Activated CD4-positive, alpha-beta T cell treated with anti-CD3 and anti-CD28 coated beads, Interleukin-2, amount 10 ng/mL, durations not matched to agents 7 days and 5 days (primary cell): ENCODE results near the gene MLXIPL. TPM values are rescaled to one million over a fixed set of nuclear protein-coding genes. Genes with fewer than 3 reads are reported as not detected.

Experiments used
- CTCF ChIA-PET: fragments of 350-600 bp; sonication (Branson Sonifier 250); formaldehyde crosslinking; loops from one replicate; lab custom pipeline; 2021; ENCODE audit warnings: antibody characterized with exemption; lab: Charles Lee
- POLR2A ChIA-PET: fragments of 350-600 bp; sonication (Branson Sonifier 250); formaldehyde crosslinking; loops from one replicate; lab custom pipeline; 2021; ENCODE audit warnings: antibody characterized with exemption; lab: Charles Lee
- DNase-seq: peaks from one replicate; pipeline ENCODE4 v3.0.0-alpha.2; 2020
- H3K27ac Mint-ChIP-seq: one replicate; pipeline ENCODE4 v1.8.0; 2021; ENCODE audit warnings: mild to moderate bottlenecking, moderate library complexity, mixed read lengths
- H3K27me3 Mint-ChIP-seq: one replicate; pipeline ENCODE4 v1.8.0; 2021; ENCODE audit warnings: mixed read lengths
- H3K36me3 Mint-ChIP-seq: one replicate; pipeline ENCODE4 v1.8.0; 2021; ENCODE audit warnings: low read depth, mixed read lengths
- H3K4me1 Mint-ChIP-seq: one replicate; pipeline ENCODE4 v1.8.0; 2021; ENCODE audit warnings: mixed read lengths
- H3K4me3 Mint-ChIP-seq: one replicate; pipeline ENCODE4 v1.8.0; 2021; ENCODE audit warnings: mild to moderate bottlenecking, moderate library complexity, mixed read lengths
- H3K9me3 Mint-ChIP-seq: one replicate; pipeline ENCODE4 v1.8.0; 2021; ENCODE audit warnings: mixed read lengths
- total RNA-seq, 2 experiments: library from RNA; stranded (reverse); gene quantifications; one replicate each; pipeline ENCODE4 v1.2.3, GENCODE V29; 2021

The MLXIPL gene
- total RNA-seq, 2 experiments from 2014 or later: not detected

DNA sequence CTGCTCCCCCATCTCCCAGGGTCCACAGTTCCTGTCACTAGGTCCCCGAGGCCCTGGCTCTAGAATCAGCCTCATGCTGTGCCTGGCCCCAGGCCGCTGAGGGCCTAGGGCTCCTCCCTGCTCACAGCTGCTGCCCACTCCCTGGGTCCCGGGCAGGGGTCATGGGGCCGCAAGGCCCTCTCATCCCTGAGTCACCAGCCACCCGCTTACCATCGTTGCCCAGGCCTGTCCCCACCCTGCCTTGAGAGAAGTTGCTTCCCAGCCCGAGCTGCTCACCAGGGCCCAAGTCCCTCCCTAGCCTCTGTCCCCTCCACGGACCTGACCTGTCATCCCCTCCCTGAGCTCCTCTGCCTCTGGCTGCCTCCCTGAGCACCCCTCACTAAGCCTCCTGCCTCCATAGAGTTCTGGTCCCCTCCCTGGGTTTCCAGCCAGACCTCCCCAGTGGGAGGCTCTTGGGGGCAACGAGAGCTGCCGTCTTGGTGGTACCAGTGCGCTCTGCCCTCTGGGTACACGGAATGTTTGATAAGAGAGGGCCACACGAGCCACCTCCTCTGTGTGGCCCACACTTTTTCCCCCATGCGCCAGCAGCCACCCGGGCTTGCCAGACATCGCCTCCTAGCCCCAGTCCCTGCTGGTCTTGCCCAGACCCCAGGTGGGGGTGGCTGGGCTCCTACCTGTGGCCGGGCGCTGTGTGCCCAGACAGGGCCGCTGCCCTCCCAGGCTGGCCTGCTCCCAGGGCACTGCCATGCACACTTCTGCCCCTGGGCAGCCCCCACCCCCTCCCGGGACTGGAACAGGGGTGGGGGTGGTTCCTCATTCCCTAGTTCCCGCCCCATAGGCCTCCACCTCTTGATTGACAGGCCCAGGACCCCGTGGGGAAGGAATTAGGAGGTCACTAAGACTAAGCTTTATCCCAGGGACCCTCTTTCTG is 21.3 kb downstream of the MLXIPL start:
- Mint-ChIP-seq H3K4me1 (peaks cover 2% of the 10 kb centered on the region), H3K4me3 (no peak overlapping the region)

DNA sequence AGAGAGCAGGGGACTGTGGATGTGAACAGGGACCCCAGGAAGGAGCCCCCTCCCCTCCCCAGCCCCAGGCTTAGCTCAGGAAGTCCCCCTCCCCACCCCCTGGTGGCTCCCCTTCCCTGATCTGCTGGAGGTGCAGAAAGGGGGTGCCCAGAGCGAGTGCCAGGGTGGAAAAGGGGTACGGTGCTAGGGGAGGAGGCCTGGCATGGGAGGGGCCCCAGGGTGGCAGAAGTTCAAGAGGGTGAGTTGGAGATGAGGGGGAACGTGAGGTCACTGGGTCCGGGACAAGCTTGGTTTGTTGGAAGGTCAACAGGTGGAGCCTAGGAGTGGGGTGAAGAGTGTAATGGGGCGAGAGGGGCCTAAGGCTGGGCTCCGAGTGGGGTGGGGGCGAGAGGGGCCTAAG is 24.4 kb downstream of the MLXIPL start:
- DNase-seq: no peak
- H3K27ac Mint-ChIP-seq: no peak overlapping the region
- no peaks in the 10 kb centered on the region for H3K9me3 Mint-ChIP-seq
- no peaks in the 10 kb centered on the region for H3K36me3 Mint-ChIP-seq
- H3K4me1 Mint-ChIP-seq: no peaks in the 10 kb centered on the region
- peaks cover 6% of the 10 kb centered on the region for H3K27me3 Mint-ChIP-seq
- POLR2A ChIA-PET: no interaction called here
- CTCF ChIA-PET: interaction anchor here (1.1 to 1.3 kb wide), 2 partner anchors 10 to 15 kb away, joined by 3 to 6 read pairs; no protein-coding TSS in a partner anchor
- H3K4me3 Mint-ChIP-seq: no peak overlapping the region

More for the DNA sequence above, 21.3 kb downstream of the MLXIPL start:
- peak overlapping the region; percentile 5 for H3K27ac Mint-ChIP-seq
- DNase-seq: no peak
- ChIA-PET CTCF (interaction anchor here (0.6 to 1.8 kb wide), 3 partner anchors 8 to 132 kb away, joined by 3 to 7 read pairs (median 3); no protein-coding TSS in a partner anchor), POLR2A (no interaction called here)
- H3K27me3 Mint-ChIP-seq: peaks cover 9% of the 10 kb centered on the region
- H3K9me3 Mint-ChIP-seq: no peaks in the 10 kb centered on the region
- no peaks in the 10 kb centered on the region for H3K36me3 Mint-ChIP-seq

DNA sequence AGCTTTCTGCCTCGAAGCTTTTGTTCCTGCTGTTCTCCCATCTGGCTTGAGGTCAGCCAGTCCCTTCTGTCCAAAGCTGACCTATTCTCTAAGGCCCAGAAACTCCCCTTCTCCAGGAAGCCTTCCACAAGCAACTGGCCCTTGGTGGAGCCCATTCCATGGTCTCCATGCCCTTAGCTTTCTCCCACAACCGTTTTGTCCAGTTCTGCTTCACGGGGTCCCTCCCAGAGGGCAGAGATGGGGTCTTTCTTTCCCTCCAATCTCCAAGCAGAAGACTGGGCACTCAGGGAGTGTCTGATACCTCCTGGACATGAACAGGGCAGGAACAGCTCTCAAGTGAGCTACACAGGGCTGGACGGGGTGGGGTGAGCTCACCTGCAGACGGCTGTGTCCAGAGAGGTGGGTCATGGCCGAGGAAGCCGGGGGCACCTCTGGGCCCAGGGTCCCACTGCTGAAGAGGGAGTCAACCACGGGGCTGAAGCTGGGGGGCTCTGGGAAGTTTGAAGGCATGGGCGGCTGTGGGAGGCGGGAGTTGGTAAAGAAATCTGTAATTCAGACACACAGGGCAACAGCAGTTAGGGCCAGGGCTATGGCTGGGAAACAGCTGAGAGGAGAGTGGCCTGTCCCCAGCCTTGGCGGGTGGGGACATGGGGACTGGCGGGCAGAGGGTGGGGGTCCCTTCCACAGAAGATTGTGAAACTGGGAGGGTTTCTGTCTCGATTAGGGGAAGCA is 25.0 kb downstream of the MLXIPL start:
- CTCF ChIA-PET: interaction anchor here (0.8 to 1.3 kb wide), 3 partner anchors 10 to 135 kb away, joined by 3 to 6 read pairs (median 4); no protein-coding TSS in a partner anchor
- POLR2A ChIA-PET: no interaction called here
- Mint-ChIP-seq H3K4me3 (no peak overlapping the region), H3K27me3 (peaks cover 6% of the 10 kb centered on the region), H3K9me3 (no peaks in the 10 kb centered on the region), H3K36me3 (no peaks in the 10 kb centered on the region), H3K4me1 (no peaks in the 10 kb centered on the region), H3K27ac (no peak overlapping the region)
- no peak for DNase-seq

DNA sequence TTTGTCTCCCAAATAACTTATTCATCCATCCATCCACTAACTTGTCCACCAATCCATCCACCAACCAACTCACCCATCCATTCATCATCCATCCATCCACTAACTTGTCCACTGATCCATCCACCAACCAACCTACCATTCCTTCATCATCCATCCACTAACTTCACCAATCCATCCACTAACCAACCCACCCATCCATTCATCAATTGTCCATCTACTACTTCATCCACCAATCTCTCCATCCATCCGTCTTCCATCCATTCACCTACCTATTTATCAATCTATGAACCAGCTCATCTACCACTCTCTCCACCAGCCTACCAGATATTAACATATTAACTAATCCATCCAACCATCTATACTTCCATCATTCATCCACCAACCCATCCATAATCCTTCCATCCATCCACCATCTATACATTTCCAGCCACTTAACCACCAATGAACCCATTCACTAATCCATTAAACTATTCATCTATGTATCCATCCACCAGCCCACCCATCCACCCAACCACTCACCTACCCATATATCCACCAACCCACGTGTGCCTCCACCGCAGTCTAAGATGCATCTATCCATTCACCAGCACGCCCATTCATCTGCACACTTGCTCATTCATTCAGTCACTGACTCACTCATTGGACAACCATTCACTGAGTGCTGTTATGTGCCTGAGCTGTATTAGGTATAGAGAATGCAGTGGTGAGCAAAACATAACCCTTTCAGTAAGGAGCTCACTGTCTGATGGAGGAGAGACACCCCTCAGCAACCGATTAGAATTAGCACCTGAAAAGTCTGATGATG is 26.1 kb downstream of the MLXIPL start:
- no peak for DNase-seq
- no peak overlapping the region for H3K27ac Mint-ChIP-seq
- ChIA-PET POLR2A (no interaction called here), CTCF (interaction anchor here (1.3 kb wide), 1 partner anchor 9 kb away, joined by 5 read pairs; no protein-coding TSS in a partner anchor)
- no peaks in the 10 kb centered on the region for H3K9me3 Mint-ChIP-seq
- no peaks in the 10 kb centered on the region for H3K36me3 Mint-ChIP-seq
- H3K4me3 Mint-ChIP-seq: no peak overlapping the region
- H3K4me1 Mint-ChIP-seq: no peaks in the 10 kb centered on the region
- H3K27me3 Mint-ChIP-seq: peaks cover 6% of the 10 kb centered on the region

DNA sequence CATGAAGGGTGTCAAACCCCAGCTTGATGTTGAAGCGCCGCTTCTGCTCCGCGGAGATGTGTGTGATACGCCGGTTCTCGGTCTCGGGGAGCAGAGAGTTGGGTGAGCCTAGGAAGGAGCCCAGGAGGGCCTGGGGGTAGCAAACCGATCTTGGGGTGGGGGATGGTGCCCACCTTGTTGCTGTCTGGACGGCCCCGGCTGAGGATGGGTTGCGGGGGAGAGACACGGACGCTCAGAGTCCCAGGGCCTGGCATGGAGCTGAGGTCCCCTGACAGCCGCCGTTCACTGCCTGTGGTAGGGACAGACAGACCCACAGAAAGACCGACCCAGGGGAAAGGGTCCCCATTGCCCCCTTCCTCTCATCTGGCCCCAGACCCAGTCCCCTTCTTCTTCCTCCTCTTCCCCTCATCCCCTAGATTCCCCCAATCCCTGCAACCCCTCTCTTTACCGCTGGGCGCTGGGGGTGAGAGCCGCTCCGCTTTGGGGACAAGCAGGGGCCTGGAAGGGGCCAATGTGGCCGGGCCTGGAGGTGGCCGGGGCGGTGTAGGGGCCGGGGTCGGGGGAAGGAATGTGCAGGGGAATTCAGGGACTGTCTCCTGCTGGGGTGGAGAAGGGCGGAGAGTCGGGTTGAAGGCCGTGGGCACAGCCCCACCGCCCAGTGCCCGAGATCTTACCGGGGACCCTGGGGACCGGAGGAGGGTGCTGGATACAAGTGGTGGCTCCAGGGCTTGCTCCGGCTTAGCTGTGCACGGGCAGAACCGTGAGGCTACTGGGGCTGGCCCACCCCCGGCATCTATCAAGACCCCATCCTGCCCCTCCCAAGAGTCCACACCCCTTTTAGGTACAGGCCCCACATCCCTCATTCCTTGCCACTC is 27.9 kb downstream of the MLXIPL start:
- H3K27ac Mint-ChIP-seq: no peak overlapping the region
- ChIA-PET CTCF (interaction anchor here (0.6 to 2.5 kb wide), 3 partner anchors 7 to 169 kb away, joined by 3 to 7 read pairs (median 3); partner anchors contain the start of gene VPS37D), POLR2A (no interaction called here)
- no peak for DNase-seq
- peaks cover 6% of the 10 kb centered on the region for H3K27me3 Mint-ChIP-seq
- H3K4me3 Mint-ChIP-seq: no peak overlapping the region
- no peaks in the 10 kb centered on the region for H3K9me3 Mint-ChIP-seq
- H3K36me3 Mint-ChIP-seq: no peaks in the 10 kb centered on the region
- no peaks in the 10 kb centered on the region for H3K4me1 Mint-ChIP-seq

- no peaks in the 10 kb centered on the region for H3K4me1 Mint-ChIP-seq
- ChIA-PET CTCF (interaction anchor here (1.2 to 2.5 kb wide), 3 partner anchors 8 to 73 kb away, joined by 3 to 7 read pairs (median 6); partner anchors contain the start of gene VPS37D), POLR2A (no interaction called here)
- H3K4me3 Mint-ChIP-seq: no peak overlapping the region
- no peak for DNase-seq
- no peaks in the 10 kb centered on the region for H3K9me3 Mint-ChIP-seq
- peaks cover 6% of the 10 kb centered on the region for H3K27me3 Mint-ChIP-seq
- H3K36me3 Mint-ChIP-seq: no peaks in the 10 kb centered on the region
- no peak overlapping the region for H3K27ac Mint-ChIP-seq
These were observed 29.0 kb downstream of the MLXIPL start for GRCh38 chr7:73595358-73595757.

GRCh38 chr7:73593207-73594045 is 30.9 kb downstream of the MLXIPL start:
- Mint-ChIP-seq H3K27ac (no peak overlapping the region), H3K27me3 (peaks cover 6% of the 10 kb centered on the region), H3K36me3 (no peaks in the 10 kb centered on the region), H3K4me1 (no peaks in the 10 kb centered on the region), H3K9me3 (no peaks in the 10 kb centered on the region), H3K4me3 (no peak overlapping the region)
- ChIA-PET CTCF (interaction anchor here (1.7 to 2.5 kb wide), 2 partner anchors 10 to 13 kb away, joined by 4 to 7 read pairs; no protein-coding TSS in a partner anchor), POLR2A (no interaction called here)
- DNase-seq: no peak

DNA sequence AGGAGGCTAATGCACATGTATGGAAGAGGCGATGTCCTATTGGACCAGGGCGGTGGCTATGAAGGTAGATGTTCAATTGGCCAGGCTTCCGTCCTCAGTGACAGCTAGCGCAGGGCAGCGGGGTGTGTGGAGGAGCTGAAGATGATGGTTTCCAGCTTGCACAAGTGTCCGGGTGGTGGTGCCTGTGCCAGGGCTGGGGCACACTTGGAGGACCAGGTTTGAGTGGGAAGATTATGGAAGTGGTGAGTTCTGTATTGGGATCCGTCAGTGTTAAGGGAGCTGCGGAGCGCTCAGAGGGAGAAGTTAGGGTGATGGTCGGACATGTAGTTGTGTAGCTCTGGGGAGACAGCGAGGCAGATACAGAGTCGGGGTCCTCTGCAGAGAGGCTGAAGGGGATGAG is 37.4 kb downstream of the MLXIPL start:
- ChIA-PET POLR2A (no interaction called here), CTCF (interaction anchor here (0.6 to 1.6 kb wide), 4 partner anchors 19 to 147 kb away, joined by 3 to 6 read pairs (median 4); no protein-coding TSS in a partner anchor)
- Mint-ChIP-seq H3K9me3 (no peaks in the 10 kb centered on the region), H3K36me3 (no peaks in the 10 kb centered on the region), H3K27ac (no peak overlapping the region), H3K4me3 (no peak overlapping the region), H3K27me3 (peaks cover 4% of the 10 kb centered on the region), H3K4me1 (peaks cover 7% of the 10 kb centered on the region)
- DNase-seq: no peak

DNA sequence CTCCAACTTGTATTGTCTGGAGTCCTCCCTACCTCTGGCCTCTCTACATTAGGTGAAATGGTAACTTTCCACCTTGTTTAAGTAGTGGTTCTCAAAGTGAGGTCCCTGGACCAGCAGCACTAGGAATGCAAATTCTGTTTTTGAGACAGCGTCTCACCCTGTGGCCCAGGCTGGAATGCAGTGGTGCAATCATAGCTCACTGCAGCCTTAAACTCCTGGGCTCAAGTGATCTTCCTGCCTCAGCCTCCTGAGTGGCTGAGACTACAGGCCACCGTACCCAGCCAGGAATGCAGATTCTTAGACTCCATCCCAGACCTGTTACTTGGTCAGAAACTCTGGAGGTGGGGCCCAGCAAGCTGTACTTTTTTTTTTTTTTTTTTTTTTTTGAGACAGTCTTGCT is 39.1 kb downstream of the MLXIPL start:
- Mint-ChIP-seq H3K4me3 (no peak overlapping the region), H3K4me1 (peaks cover 12% of the 10 kb centered on the region), H3K27me3 (peaks cover 4% of the 10 kb centered on the region), H3K27ac (no peak overlapping the region), H3K9me3 (no peaks in the 10 kb centered on the region), H3K36me3 (no peaks in the 10 kb centered on the region)
- CTCF ChIA-PET: interaction anchor here (1.4 to 2.3 kb wide), 3 partner anchors 15 to 149 kb away, joined by 6 to 8 read pairs (median 6); no protein-coding TSS in a partner anchor
- POLR2A ChIA-PET: no interaction called here
- no peak for DNase-seq

DNA sequence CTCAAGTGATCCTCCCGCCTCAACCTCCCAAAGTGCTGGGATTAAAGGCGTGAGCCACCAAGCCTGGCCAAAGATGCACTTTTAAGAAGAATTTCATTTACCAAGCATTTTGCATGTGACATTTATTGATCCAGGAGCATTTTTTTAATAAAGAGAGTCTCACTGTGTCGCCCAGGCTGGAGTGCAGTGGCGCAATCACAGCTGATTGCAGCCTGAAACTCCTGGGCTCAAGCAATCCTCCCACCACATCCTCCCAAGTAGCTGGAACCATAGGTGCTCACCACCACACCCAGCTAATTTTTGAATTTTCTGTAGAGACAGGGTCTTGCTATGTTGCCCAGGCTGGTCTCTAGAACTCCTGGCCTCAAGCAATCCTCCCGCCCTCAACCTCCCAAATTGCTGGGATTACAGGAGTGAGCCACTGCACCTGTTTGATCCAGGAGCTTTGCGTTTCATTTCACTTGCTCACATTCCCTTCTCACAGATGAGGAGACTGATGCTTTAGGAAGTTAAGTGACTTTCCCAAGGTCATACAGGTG is 41.6 kb downstream of the MLXIPL start:
- POLR2A ChIA-PET: no interaction called here
- no peak overlapping the region for H3K27ac Mint-ChIP-seq

More for the DNA sequence above, 41.6 kb downstream of the MLXIPL start:
- peaks cover 2% of the 10 kb centered on the region for H3K36me3 Mint-ChIP-seq
- peaks cover 20% of the 10 kb centered on the region for H3K4me1 Mint-ChIP-seq
- peaks cover 4% of the 10 kb centered on the region for H3K27me3 Mint-ChIP-seq
- H3K4me3 Mint-ChIP-seq: no peak overlapping the region
- CTCF ChIA-PET: interaction anchor here (2.3 kb wide), 1 partner anchor 152 kb away, joined by 6 read pairs; no protein-coding TSS in a partner anchor
- H3K9me3 Mint-ChIP-seq: no peaks in the 10 kb centered on the region
- DNase-seq: no peak
